Left ventricle myocardium inferior (tissue), 1 donor: ENCODE data around the gene ABCA3. TPM values are rescaled to one million over a fixed set of nuclear protein-coding genes. Genes with fewer than 3 reads are reported as not detected.
"Not testable (repeated sequence)": the region's sequence is repeated elsewhere in the genome, so short reads cannot be mapped to it uniquely, and the experiment has no call there.

Experiments
- DNase-seq: peaks from one replicate; pipeline ENCODE4 v3.0.0-alpha.2; 2020
- H3K27ac ChIP-seq: fragments of 200-600 bp; replicated peaks from 2 replicates; pipeline ENCODE4 v1.8.0; 2021
- H3K27me3 ChIP-seq: fragments of 200-600 bp; 2 replicates; pipeline ENCODE4 v1.8.0; 2021; ENCODE audit warnings: low read depth
- H3K36me3 ChIP-seq: fragments of 200-600 bp; 2 replicates; pipeline ENCODE4 v1.8.0; 2021
- H3K4me1 ChIP-seq: fragments of 200-600 bp; 2 replicates; pipeline ENCODE4 v1.8.0; 2021
- H3K4me3 ChIP-seq: fragments of 200-600 bp; 2 replicates; pipeline ENCODE4 v1.8.0; 2021; ENCODE audit warnings: mild to moderate bottlenecking, moderate library complexity
- H3K9me3 ChIP-seq: fragments of 200-600 bp; replicated peaks from 2 replicates; pipeline ENCODE4 v1.8.0; 2021
- CTCF ChIP-seq: fragments of 200-600 bp; IDR thresholded peaks from 2 replicates; pipeline ENCODE4 v1.8.0; 2021; ENCODE audit warnings: antibody characterized with exemption, mild to moderate bottlenecking, borderline replicate concordance
- intact Hi-C: fragments of 100-400 bp; cut with micrococcal nuclease; formaldehyde crosslinking; loops from one replicate; pipeline ENCODE4 v1.11.0; 2022
- long read RNA-seq: library from polyadenylated mRNA; unstranded; transcript quantifications from one replicate; pipeline ENCODE4 v2.0.0, GENCODE V29; 2021
- total RNA-seq: library from RNA; stranded (reverse); fragmentation: NEBNext Ultra II Directional; extraction: Animal tissue kit (Norgen Biotek cat#: 25700); gene quantifications from one replicate; pipeline ENCODE4 v1.2.1, GENCODE V29; 2021
- donor health status: DM: no; HTN: yes; CAD: no; lungs with severe emphysema.

The ABCA3 gene
- total RNA-seq, result 6.9 TPM
- long read RNA-seq, partial matches to known transcripts, result 14 of 21 reads
- long read RNA-seq, other reads (novel, unspliced or antisense), result 7 of 21 reads

GRCh38 chr16:2340564-2341455 lies at the start of gene ABCA3:
Gene ABCA3, minus strand, starts transcription at chr16:2340728. Its CDS starts 14,262 bp downstream, at chr16:2326466.
- Histone ChIP-seq H3K27ac (peak within 1 kb of the TSS; percentile 68), H3K36me3 (no peaks in the 10 kb centered on the region), H3K27me3 (no peaks in the 10 kb centered on the region), H3K4me3 (peak within 1 kb of the TSS; percentile 86), H3K9me3 (no peaks in the 10 kb centered on the region), H3K4me1 (peaks cover 29% of the 10 kb centered on the region)
- peak; percentile 99 for TF ChIP-seq CTCF
- peak; percentile 91 for DNase-seq
- intact Hi-C loops, result no loop called here

GRCh38 chr16:2388875-2389433 lies 48.4 kb upstream of the ABCA3 start:
- H3K36me3 ChIP-seq, result no peaks in the 10 kb centered on the region
- no peak for DNase-seq
- no peak for TF ChIP-seq CTCF
- intact Hi-C loops, result no loop called here
- no peak overlapping the region for H3K4me3 ChIP-seq
- no peak overlapping the region for H3K27ac ChIP-seq
- H3K9me3 ChIP-seq, result peaks cover 17% of the 10 kb centered on the region
- H3K27me3 ChIP-seq, result no peaks in the 10 kb centered on the region
- H3K4me1 ChIP-seq, result no peaks in the 10 kb centered on the region

GRCh38 chr16:2388139-2388874 lies 47.8 kb upstream of the ABCA3 start:
- no peak overlapping the region for H3K27ac ChIP-seq
- H3K27me3 ChIP-seq, result no peaks in the 10 kb centered on the region
- intact Hi-C loops, result no loop called here
- H3K4me3 ChIP-seq, result no peak overlapping the region
- TF ChIP-seq CTCF, result no peak
- H3K36me3 ChIP-seq, result no peaks in the 10 kb centered on the region
- H3K9me3 ChIP-seq, result peaks cover 17% of the 10 kb centered on the region
- no peaks in the 10 kb centered on the region for H3K4me1 ChIP-seq
- DNase-seq, result no peak

- TF ChIP-seq CTCF, result no peak
- intact Hi-C loops, result no loop called here
- H3K27ac ChIP-seq, result no peak overlapping the region
- peaks cover 17% of the 10 kb centered on the region for H3K9me3 ChIP-seq
- no peak for DNase-seq
- no peaks in the 10 kb centered on the region for H3K27me3 ChIP-seq
- no peak overlapping the region for H3K4me3 ChIP-seq
- no peaks in the 10 kb centered on the region for H3K36me3 ChIP-seq
- no peaks in the 10 kb centered on the region for H3K4me1 ChIP-seq
Measured at GRCh38 chr16:2386990-2387389, 46.5 kb upstream of the ABCA3 start.

- H3K27me3 ChIP-seq, H3K36me3 ChIP-seq, H3K27ac ChIP-seq, H3K4me3 ChIP-seq, DNase-seq, intact Hi-C loops, H3K4me1 ChIP-seq: not testable (repeated sequence)
- peaks cover 17% of the 10 kb centered on the region for H3K9me3 ChIP-seq
Measured at GRCh38 chr16:2385982-2386381, 45.5 kb upstream of the ABCA3 start.
